ENCODE measurements around the gene CPEB4.

The CPEB4 gene

DNA sequence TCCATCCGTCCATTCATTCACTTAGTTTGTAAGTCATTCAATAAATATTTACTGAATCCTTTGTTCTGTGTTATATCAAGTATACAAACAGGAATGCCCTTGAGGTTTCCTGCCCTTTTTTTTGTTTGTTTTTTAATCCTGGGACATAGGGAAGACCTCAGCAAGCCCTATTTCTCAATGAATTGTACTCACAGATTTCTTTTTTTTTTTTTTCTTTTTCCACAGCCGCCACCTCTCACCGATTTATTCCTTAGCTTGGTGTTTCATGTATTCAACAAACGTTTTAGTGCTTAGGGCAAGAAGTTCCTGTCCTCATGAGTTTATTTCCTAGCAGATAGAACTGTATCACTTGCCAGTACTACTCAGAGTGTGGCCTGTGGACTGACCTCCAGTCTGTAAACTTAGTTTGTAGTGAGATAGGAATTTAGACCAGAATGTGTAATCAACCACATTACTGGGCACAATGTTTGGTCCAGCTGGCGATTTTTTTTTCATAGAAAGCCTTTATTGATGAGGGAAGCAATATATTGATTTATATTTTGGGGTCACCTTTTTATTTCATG, 65.5 kb downstream of the CPEB4 start:
- peak in 1 of 2 experiments; percentile 13 for DNase-seq

- DNase-seq, result no peak
These were observed 66.7 kb downstream of the CPEB4 start for GRCh38 chr5:173954671-173955521.

GRCh38 chr5:173960986-173961385, 72.8 kb downstream of the CPEB4 start:
- DNase-seq, result no peak

DNA sequence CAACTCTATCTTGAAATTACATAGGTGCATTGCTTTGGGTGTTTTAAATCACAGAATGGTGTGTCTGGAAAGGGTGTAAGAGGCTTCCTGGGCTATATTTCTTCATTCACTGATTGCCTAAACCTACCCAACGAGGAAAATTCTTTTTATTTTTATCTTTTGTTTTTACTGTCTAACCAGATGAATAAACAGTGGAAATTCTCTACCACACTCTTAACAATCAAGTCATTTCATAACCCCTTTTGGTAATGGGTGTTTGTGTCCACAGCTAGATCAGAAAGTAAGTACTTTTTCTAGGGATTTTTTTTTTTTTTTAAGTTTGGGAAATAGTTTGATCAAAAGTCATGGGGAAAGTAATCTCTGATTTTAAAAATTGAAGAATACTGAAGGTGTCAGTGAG, 73.3 kb downstream of the CPEB4 start:
- no peak for DNase-seq

DNA sequence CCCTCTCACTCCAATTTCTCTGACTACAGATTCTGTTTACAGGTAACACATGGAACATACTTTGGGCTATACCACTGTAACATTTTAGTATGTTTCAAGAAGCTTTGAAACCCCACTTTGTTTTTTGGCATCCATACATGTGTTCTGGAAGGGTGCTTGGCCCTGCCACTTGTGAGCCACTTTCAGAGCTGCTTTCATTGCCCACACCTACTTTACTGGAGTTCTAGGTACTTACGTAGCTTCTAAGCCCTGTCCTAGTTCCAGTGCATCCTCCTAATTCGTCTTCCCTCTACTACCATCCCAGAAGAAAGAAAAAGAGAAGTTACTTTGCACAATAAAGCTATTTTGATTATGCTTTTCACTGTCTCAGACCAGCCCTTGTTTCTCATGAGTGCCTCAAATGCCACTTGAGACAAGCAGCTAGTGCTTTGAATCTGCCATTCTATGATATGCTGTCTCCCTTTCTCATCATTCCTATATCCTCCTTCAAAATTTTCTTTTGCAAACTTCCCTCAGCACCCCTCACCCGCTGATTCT, 74.4 kb downstream of the CPEB4 start:
- no peak for DNase-seq

DNA sequence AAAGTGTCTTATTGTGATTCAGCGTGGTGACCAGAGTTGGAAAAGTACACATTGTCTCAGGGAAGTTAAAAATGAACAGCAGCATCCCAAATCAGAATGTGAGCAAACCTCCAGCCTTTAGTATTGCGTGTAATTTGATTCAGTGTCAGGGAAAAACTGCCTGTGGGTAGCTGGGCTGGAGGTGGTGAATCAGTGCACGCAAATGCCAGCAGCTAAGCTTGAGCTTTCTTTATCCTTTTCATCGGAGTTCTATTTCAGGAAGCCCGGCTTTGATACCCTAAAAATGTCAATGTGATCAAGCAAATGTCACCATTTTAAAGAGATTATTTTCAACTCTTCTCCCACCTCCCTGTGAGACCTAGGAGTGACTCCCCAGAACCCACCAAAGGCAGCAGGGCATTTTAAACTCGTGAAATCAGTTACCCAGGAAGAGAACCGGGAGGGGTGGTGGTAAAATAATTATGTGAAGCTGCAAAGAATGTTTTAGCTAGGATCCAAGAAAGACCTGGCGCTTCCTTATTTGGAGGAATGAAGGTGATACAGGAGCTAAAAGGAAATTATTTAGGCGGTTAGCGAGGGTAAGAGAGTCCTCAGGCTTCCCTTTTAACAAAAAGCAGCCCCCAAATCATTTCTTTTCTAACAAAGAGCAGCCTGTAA, 75.2 kb downstream of the CPEB4 start:
- no peak for DNase-seq

DNA sequence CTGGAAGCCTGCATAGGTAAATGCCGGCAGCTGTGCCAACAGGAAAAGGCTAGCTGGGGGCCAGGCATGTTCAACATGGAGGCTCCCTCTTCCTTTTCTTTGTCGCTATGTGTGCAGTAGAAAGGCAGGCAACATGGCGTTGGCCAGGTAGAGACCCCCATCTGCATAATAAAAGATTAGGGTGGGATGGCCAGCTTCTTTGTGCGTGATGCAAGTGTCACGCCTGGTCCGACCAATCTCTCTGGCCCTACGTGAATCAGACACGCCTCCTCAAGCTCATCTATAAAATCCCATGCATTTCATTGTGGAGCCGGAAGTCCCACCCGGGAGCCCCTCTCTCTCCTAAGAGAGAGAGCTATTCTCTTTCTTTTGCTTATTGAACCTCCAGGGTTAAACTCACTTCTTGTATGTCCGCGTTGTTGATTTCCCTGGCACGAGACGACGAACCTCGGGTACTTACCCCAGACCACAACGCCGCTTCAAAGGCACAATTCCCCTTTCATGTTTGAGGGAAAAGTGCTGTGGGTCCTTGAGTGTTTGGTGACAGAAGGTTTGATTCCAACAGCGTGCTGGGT, 75.8 kb downstream of the CPEB4 start:
- DNase-seq, result peak; percentile 69 to 79

DNA sequence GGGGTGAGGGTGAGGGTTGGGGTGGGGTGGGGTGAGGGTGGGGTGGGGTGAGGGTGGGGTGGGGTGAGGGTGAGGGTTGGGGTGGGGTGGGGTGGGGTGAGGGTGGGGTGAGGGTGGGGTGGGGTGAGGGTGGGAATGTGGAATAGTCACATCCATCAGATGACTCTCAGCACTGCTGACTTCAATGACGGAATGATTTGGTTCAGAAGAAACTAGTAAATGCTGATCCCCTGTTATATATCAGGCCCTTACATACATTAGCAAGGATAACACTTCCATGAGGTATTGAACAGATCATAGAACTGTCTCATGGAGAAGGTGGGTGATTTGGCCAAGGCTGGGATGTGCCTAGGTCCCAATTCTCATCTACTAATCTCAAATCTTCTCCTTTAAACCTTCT, 76.4 kb downstream of the CPEB4 start:
- no peak for DNase-seq

DNA sequence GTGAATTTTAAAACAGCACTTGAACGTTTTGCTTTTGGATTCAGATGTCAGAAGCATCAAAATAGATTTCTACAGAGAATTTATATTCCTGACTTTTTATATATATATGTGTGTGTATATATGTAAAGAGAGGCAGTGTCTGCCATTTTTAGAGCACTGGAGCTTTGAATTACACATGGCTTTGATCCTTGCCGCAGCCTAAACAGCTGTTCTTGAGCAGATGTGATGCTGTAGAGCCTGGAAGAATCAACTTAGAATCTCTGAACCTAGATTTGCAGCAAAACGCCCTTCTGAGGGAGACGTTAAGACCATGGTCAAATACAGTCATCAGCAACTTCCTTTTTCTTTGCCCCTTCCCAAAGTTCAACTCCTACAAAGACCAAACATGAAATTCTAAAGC, 79.1 kb downstream of the CPEB4 start:
- DNase-seq, result no peak

DNA sequence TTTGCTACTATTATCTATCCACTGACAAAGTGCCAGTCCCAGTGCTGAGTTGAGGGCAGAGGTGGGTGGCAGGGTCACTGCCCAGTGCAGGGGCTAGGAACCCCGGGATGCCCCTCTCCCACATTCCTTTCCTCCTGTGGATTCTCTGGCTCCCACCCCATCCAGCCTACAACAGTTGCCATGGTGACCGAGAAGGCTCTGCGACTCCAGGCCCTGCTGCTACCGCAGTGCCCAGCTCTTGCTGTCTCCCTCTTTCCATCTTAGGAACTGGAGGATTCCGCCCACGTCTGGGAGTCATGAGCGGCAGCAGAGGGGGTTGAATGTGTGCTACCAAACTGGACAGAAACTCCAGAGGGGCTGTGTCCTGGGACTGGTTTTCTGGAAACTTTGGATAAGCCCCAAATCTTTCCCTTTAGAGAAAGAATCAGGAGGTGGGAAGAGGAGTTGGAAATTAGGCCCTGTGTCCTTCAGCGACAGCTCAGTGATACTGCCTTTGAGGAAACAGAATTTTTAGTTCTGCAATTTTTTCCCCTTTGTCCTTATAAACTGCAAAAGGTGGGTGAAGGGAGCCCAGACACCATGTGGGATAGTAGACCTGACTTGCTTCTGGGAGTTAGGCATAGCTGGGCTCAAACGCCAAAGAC, 80.1 kb downstream of the CPEB4 start:
- no peak for DNase-seq

DNA sequence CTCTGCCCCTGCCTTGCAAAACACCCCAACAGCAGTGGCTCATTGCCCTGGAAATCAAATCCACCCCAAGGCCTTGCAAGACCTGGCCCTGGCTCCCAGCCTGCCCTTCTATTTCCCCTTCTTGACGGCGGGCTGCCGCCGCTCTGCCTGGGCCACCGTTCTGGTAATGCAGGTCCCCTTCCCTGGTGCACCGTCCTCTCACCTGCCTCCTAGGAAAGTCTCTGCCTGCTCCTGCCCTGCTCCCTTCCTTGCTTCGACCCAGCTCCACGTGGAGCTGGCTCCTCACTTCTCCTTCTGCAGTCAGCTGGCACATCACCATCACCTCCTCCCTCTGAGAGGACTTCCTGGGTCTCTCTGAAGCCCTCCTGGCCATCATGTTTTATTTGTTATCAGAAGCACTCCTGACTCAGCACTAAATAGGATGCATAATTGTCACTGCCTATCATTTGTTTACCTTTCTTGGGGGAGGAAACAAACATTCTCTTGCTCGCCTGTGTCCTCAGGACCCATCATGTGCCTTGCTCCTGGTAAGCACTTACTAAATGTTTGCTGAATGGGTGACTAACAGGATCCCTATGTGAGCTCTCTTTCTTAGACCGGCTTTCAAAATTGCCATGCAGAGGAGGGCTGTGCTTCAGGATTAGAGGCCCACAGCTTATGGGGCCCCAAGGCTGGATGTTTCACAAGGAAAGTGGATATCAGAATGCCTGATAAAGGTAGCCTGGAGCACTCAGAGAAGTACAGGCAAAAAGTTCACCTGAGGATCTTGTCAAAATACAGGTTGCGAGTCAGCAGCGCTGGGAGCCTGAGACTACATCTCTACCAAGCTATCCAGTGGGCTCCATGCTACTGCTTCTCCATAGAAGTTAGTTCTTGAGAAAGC, 81.3 kb downstream of the CPEB4 start:
- DNase-seq, result no peak

DNA sequence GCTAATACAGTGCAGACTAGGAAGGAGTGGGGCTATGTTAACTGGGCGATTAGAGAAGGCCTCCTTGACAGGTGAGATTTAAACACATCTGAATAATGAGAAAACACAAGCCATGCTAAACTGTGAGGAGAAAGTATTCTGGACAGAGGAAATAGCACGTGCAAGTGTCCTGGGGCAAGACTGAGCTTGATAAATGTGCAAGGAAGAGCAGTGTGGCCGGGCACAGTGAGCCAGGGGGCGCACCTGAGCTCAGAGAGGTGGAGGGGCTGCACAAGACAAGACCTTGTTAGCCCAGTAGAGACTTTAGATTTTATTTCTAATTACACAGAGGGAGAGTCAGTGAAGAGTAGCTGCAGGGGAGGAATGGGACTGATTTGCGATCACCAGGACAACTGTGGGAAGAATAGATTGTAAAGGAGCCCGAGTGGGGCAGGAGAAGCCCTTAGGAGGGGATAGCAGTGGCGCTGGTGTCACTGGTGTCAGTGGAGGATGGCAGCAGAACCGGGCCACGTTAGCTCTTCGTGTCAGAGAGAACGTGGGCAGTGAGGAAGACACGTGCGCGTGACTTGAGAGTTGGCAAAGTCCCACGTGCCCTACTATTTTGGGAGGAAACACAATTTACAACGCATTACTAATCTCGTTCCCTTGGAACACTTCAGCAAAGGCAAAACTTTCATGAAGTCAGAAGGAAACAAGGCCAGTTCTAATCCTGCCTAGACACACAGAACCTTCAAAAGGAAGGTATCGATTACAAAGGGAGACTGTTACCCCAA, 82.9 kb downstream of the CPEB4 start:
- no peak for DNase-seq

DNA sequence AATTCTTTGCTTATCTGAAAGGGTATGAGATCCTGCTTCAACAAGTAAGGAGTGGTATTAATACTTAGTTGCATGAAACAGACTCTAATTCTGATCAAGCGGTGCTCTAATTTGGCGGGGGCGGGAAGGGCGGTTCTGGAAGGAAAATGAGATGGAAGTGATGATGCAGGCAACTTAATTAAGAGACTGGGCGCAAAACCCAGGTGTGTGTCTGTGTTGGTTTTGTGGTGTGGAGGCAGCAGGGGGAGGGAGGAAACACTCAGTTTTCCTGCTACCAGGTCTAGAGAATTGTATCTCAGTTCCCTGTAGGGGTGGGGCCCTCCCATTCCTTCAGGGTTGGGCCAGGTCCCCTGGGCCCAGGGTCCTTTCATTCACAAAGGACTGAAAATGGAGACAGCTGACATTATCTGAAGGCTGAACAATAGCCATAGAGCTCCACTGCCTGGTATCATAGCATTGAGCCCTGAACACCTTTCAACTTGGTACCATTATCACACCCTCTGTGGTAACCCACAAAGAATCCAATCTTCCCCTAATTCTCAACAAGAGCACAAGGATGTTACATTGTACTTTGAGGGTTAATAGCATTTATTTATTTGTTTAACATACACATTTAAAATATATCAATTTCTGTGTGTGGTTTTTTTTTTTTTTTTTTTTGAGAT, 83.7 kb downstream of the CPEB4 start:
- DNase-seq, result no peak

- DNase-seq, result no peak
These were observed 84.4 kb downstream of the CPEB4 start for GRCh38 chr5:173972607-173972924.

GRCh38 chr5:173972925-173973615, 84.9 kb downstream of the CPEB4 start:
- DNase-seq, result peak in 1 of 2 experiments; percentile 50

DNA sequence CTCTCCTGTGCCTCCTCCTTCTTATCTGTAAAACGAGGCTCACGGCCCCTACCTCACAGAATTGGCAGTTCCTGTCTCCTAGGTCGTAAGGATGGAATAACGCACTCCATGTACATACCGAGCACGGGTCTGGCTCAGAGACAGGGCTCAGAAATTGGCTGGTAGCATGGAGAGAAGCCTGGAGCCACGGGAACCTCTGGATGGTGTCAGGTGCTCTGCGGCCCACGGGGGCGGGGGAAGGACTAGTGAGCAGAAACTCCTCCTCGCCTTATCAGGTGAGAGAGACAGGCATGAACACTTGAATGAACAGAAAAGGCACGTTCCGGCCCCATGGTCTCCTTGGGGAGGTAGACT, 85.4 kb downstream of the CPEB4 start:
- no peak for DNase-seq

DNA sequence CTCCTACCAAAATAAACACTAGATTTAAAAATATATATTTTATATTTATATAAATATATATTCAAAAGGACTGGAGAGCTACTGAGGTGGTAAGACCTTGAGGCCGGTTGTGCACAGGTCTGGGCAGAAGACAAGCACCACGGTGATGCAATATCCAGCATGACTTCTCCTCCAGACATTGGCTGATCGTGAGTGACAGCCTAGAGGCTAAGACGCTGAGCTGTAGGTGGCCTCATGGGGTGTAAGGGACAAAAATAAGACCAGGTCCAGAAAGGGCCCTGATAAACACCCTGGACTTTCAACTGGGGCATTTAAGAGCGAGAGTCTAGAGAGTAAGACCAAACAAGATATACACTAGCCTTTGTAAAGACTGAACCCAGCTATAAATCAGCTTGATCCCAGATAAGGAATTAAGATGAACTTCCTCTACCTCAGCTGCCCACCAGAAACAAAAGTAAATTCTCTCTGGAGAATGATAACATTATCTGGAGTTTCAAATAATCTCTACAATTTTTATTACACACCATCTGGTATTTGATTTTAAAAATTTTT, 86.6 kb downstream of the CPEB4 start:
- no peak for DNase-seq

DNA sequence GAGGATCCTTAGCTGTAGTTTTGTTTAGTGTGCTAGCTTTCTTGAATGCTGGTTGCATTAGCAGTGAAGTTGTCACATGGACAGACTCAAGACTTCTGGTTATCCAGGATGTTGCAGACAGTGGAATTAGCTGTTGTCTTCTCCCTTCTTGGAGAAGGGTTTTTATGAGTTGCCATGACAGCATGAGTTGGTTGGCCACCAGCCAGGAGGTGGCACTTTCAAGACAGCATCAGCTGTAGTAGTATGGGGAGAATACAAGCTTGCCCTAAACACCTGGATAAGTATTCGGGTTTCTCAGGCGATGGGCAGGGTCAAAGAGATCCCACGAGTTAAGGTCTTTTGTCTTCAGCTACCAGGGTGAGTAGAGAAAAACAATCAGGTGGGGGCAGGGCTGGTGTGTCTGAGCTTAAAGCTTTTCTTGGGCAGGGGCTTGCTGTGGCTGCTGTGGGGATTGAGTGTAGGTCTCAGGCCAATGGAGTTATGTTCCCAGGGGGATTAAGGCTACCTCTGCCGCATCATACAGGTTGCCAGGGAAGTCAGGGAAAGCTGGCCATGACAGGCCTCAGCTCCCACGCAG, 93.1 kb downstream of the CPEB4 start:
- no peak for DNase-seq

- no peak for DNase-seq
These were observed 96.1 kb downstream of the CPEB4 start for GRCh38 chr5:173984218-173984617.

Measured in NCI-H1930 (cell line).